ENCODE data around the gene HEBP2. TPM values are rescaled to one million over a fixed set of nuclear protein-coding genes. Genes with fewer than 3 reads are reported as not detected.

Gene HEBP2
- polyA plus RNA-seq, 3 donors from 2014 or later = 22.0 to 34.5 (median 26.7) TPM

DNA sequence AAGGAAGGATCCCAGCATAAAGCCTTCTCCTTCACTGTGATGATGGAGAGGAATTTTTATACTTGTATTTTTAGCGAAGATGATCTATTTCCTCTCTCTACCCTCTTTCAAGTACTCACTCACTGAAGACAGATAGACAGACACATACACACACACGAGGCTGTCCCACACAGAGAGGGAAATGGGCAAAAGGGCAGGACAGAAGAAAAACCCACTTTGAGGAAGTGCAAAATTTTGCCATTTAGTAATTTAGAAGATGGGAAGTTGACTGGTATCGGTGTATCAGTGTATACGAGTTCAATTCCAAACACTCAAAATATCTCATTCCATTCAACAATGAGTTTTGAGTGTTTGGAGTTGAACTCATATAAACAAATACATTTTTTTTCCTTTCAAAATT, 30.9 kb downstream of the HEBP2 start:
- H3K27ac Mint-ChIP-seq = no peak overlapping the region
- no peaks in the 10 kb centered on the region for H3K9me3 Mint-ChIP-seq
- no peak overlapping the region for H3K4me3 Mint-ChIP-seq
- H3K36me3 Mint-ChIP-seq = no peaks in the 10 kb centered on the region
- peaks cover 0 to 11% (median 4%) of the 10 kb centered on the region in 3 donors for H3K27me3 Mint-ChIP-seq (ENCODE audit: low read depth in 3 of 3)
- no peaks in the 10 kb centered on the region for H3K4me1 Mint-ChIP-seq
- DNase-seq = no peak

DNA sequence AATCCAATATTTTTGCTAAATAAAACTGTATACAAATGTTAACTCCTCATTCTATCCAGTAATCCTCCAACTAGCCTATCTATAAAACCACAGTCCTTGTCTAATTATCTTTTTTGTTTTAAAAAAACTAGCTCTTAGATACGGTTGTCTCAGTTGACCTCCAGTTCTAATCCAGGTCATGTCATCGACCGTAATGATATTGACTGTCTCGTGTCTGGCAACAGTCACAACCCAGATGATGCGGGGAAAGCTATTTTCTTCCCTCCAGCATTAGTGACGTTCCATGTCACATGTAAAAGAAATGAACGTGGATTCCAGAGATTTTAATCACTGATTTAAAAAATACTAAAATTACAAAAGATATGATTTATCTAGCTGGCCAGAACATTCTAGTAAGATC, 35.5 kb downstream of the HEBP2 start:
- Mint-ChIP-seq H3K27ac (no peak overlapping the region), H3K9me3 (peaks cover 0 to 2% (median 0%) of the 10 kb centered on the region in 6 donors), H3K27me3 (ENCODE audit: low read depth in 3 of 3) (peaks cover 4 to 8% (median 5%) of the 10 kb centered on the region in 3 donors), H3K4me1 (no peaks in the 10 kb centered on the region), H3K4me3 (no peak overlapping the region), H3K36me3 (no peaks in the 10 kb centered on the region)
- no peak for DNase-seq

- H3K27me3 Mint-ChIP-seq (ENCODE audit: low read depth in 3 of 3) = peaks cover 4 to 5% (median 5%) of the 10 kb centered on the region in 3 donors
- no peak overlapping the region for H3K27ac Mint-ChIP-seq
- no peak overlapping the region for H3K4me3 Mint-ChIP-seq
- DNase-seq = no peak
- no peaks in the 10 kb centered on the region for H3K4me1 Mint-ChIP-seq
- peaks cover 0 to 2% (median 0%) of the 10 kb centered on the region in 6 donors for H3K9me3 Mint-ChIP-seq
- H3K36me3 Mint-ChIP-seq = no peaks in the 10 kb centered on the region
Measured at GRCh38 chr6:138440296-138440695, 36.3 kb downstream of the HEBP2 start.

GRCh38 chr6:138440758-138441357, 36.8 kb downstream of the HEBP2 start:
- DNase-seq = no peak
- no peak overlapping the region for H3K4me3 Mint-ChIP-seq
- H3K27me3 Mint-ChIP-seq (ENCODE audit: low read depth in 3 of 3) = peaks cover 4 to 5% (median 5%) of the 10 kb centered on the region in 3 donors
- no peaks in the 10 kb centered on the region for H3K36me3 Mint-ChIP-seq
- no peak overlapping the region for H3K27ac Mint-ChIP-seq
- peaks cover 0 to 2% (median 0%) of the 10 kb centered on the region in 6 donors for H3K9me3 Mint-ChIP-seq
- no peaks in the 10 kb centered on the region for H3K4me1 Mint-ChIP-seq

GRCh38 chr6:138441965-138442364, 37.9 kb downstream of the HEBP2 start:
- H3K27me3 Mint-ChIP-seq (ENCODE audit: low read depth in 3 of 3) = peaks cover 4 to 7% (median 5%) of the 10 kb centered on the region in 3 donors
- H3K36me3 Mint-ChIP-seq = no peaks in the 10 kb centered on the region
- H3K27ac Mint-ChIP-seq = no peak overlapping the region
- no peaks in the 10 kb centered on the region for H3K4me1 Mint-ChIP-seq
- H3K4me3 Mint-ChIP-seq = no peak overlapping the region
- DNase-seq = no peak
- H3K9me3 Mint-ChIP-seq = peaks cover 0 to 2% (median 0%) of the 10 kb centered on the region in 6 donors

- no peak for DNase-seq
- Mint-ChIP-seq H3K27me3 (ENCODE audit: low read depth in 3 of 3) (peaks cover 2 to 7% (median 5%) of the 10 kb centered on the region in 3 donors), H3K9me3 (peaks cover 0 to 2% (median 0%) of the 10 kb centered on the region in 6 donors), H3K4me1 (no peaks in the 10 kb centered on the region), H3K36me3 (no peaks in the 10 kb centered on the region), H3K27ac (no peak overlapping the region), H3K4me3 (no peak overlapping the region)
Measured at GRCh38 chr6:138442663-138443062, 38.6 kb downstream of the HEBP2 start.

- DNase-seq = no peak
- Mint-ChIP-seq H3K4me3 (no peak overlapping the region), H3K9me3 (peaks cover 0 to 2% (median 0%) of the 10 kb centered on the region in 6 donors), H3K27ac (no peak overlapping the region), H3K36me3 (no peaks in the 10 kb centered on the region), H3K27me3 (ENCODE audit: low read depth in 3 of 3) (peaks cover 2 to 7% (median 5%) of the 10 kb centered on the region in 3 donors), H3K4me1 (no peaks in the 10 kb centered on the region)
Measured at GRCh38 chr6:138443979-138444378, 40.0 kb downstream of the HEBP2 start.

GRCh38 chr6:138446821-138447220, 42.8 kb downstream of the HEBP2 start:
- Mint-ChIP-seq H3K4me3 (no peak overlapping the region), H3K9me3 (no peaks in the 10 kb centered on the region), H3K36me3 (no peaks in the 10 kb centered on the region), H3K27ac (no peak overlapping the region), H3K4me1 (no peaks in the 10 kb centered on the region), H3K27me3 (ENCODE audit: low read depth in 3 of 3) (peaks cover 0 to 5% (median 3%) of the 10 kb centered on the region in 3 donors)
- DNase-seq = no peak

GRCh38 chr6:138450445-138450844, 46.4 kb downstream of the HEBP2 start:
- no peak overlapping the region for H3K4me3 Mint-ChIP-seq
- DNase-seq = no peak
- no peak overlapping the region for H3K27ac Mint-ChIP-seq
- H3K4me1 Mint-ChIP-seq = peaks cover under 1 to 6% of the 10 kb centered on the region in 2 donors
- peaks cover 0 to 3% (median 1%) of the 10 kb centered on the region in 3 donors for H3K27me3 Mint-ChIP-seq (ENCODE audit: low read depth in 3 of 3)
- no peaks in the 10 kb centered on the region for H3K36me3 Mint-ChIP-seq
- no peaks in the 10 kb centered on the region for H3K9me3 Mint-ChIP-seq

DNA sequence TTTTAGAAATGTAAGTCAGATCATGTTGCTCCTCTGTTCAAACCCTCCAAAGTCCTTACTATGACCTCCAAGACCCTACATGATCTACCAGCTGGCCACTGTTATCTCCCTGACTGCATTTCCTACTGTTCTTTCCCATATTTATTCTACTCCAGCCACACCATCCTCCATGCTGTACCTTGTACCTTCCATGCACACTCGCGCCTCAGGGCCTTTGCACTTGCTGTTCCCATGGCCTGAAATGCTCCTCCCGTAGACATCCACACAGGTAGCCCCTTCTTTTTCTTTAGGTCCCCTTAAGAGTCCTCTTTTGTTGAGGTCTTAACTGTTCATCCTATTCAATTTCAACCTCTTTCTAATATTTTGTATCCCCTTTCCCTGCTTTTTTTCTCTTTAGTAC, 47.0 kb downstream of the HEBP2 start:
- Mint-ChIP-seq H3K4me3 (no peak overlapping the region), H3K27ac (no peak overlapping the region), H3K9me3 (no peaks in the 10 kb centered on the region), H3K36me3 (no peaks in the 10 kb centered on the region), H3K4me1 (peaks cover 7 to 12% of the 10 kb centered on the region in 2 donors), H3K27me3 (ENCODE audit: low read depth in 3 of 3) (peaks cover 0 to 3% (median 1%) of the 10 kb centered on the region in 3 donors)
- no peak for DNase-seq

DNA sequence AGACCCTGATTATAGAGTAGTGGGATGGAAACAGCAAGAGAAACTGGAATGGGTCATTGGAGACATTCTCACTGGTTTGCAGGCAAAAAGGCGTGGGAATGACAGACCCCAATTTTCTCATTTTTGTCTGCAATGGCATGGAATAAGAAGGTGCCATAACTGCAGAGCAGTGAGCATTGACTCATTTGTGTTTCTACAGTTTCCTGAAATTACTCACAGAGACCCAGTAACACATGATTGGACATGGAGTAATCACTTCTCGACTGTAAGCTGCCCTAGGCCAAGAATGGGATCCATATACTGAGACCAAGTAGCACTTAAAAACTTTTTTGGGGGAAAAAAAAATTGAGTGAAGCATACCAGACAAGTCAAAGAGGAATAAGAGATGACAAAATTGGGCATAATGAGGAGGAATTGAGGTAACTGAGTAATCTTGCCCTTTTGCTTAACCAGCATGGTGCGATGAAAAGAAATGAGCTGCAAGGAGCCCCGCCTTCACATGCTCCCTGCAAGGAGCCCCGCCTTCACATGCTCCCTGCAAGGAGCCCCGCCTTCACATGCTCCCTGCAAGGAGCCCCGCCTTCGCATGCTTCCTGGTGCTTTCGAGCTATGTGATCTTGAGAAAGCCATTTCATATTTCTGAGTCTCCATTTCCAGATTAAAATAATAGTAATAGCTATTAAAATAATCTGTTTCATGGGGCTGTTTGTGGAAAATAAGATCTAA, 51.1 kb downstream of the HEBP2 start:
- H3K4me3 Mint-ChIP-seq = peak overlapping the region in 3 of 5 donors; percentile 59 to 71 (median 66)
- H3K9me3 Mint-ChIP-seq = no peaks in the 10 kb centered on the region
- peak in 1 of 3 donors; percentile 33 for DNase-seq
- no peaks in the 10 kb centered on the region for H3K36me3 Mint-ChIP-seq
- peak overlapping the region in 2 of 6 donors; percentile 68 to 76 for H3K27ac Mint-ChIP-seq
- peaks cover 0 to 2% (median 1%) of the 10 kb centered on the region in 3 donors for H3K27me3 Mint-ChIP-seq (ENCODE audit: low read depth in 3 of 3)
- peaks cover 10 to 18% of the 10 kb centered on the region in 2 donors for H3K4me1 Mint-ChIP-seq

DNA sequence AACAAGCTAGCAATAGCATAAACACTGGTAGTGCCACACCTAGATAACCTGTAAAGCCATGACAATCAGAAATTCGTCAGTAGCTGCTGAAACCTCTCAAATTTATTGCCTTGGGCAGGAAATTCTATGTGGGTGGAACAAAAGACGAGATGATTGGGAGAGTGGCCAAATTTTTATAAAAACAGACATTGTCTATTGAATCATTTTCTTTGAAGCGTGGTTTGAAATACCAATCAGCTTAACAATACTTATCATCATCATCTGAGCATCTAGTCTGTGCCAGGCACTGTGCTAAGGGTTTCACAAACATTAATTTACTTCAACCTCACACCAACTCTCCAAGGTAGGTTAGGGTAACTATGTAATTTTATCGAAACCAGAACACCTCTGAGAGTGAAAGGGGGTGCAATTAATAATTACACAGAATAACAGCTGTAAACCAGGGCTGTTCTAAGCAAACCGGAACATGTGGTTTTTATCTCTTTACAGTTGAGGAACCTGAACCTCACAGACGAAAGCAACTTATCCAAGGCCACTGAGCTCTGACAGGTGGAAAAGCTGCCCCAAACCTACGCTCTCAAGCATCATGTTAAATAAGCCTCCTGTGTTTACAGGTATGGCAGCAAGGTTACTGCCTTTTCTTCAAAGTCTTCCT, 51.9 kb downstream of the HEBP2 start:
- peak in 1 of 3 donors; percentile 7 for DNase-seq
- H3K4me1 Mint-ChIP-seq = peaks cover 10 to 18% of the 10 kb centered on the region in 2 donors

DNA sequence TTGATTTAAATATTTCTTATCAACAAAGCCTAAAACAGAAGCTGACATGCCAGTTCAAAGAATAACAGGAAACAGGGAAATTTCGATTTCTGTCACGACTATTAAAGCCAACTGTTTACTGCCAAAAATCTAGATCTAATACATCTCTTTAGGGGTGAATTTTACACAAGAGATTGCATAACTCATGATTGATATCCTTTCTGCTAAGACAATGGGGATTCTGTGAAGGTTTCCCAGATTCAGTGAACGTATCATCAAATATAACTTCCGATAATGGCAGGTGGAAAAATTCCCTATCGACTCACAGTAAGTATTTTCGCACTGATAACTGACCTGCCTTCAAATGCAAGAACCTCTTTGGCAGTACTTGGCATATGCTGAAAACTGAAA, 52.4 kb downstream of the HEBP2 start:
- no peaks in the 10 kb centered on the region for H3K9me3 Mint-ChIP-seq
- H3K36me3 Mint-ChIP-seq = no peaks in the 10 kb centered on the region
- peaks cover 0 to 6% (median 0%) of the 10 kb centered on the region in 3 donors for H3K27me3 Mint-ChIP-seq (ENCODE audit: low read depth in 3 of 3)
- peaks cover 10 to 18% of the 10 kb centered on the region in 2 donors for H3K4me1 Mint-ChIP-seq
- peak overlapping the region in 2 of 6 donors; percentile 68 to 76 for H3K27ac Mint-ChIP-seq
- peak overlapping the region in 3 of 5 donors; percentile 59 to 71 (median 66) for H3K4me3 Mint-ChIP-seq
- no peak for DNase-seq

More for the DNA sequence above, 51.9 kb downstream of the HEBP2 start:
- peak overlapping the region in 3 of 5 donors; percentile 59 to 71 (median 66) for H3K4me3 Mint-ChIP-seq
- H3K9me3 Mint-ChIP-seq = no peaks in the 10 kb centered on the region
- H3K27me3 Mint-ChIP-seq (ENCODE audit: low read depth in 3 of 3) = peaks cover 0 to 5% (median 2%) of the 10 kb centered on the region in 3 donors
- H3K36me3 Mint-ChIP-seq = no peaks in the 10 kb centered on the region
- peak overlapping the region in 2 of 6 donors; percentile 68 to 76 for H3K27ac Mint-ChIP-seq

DNA sequence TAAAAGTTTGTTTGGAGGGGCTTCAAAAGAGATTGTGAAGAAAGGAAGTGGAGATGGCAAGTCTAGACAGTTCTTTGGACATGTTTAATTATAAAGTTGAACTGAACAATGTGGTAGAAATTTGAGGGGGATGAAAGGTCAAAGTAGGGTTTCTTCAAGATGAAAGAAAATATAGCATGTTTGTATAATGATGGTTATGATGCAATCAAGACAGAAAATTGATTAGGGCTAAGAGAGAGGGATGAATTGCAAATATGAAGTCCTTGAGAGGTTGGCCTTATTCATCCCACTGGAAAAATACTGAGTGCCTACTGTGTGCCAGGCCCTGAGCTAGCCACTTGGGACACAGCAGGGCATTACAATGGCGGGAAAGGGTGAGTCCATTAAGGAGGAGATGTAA, 57.6 kb downstream of the HEBP2 start:
- no peak overlapping the region for H3K27ac Mint-ChIP-seq
- no peaks in the 10 kb centered on the region for H3K4me1 Mint-ChIP-seq
- H3K9me3 Mint-ChIP-seq = no peaks in the 10 kb centered on the region
- H3K27me3 Mint-ChIP-seq (ENCODE audit: low read depth in 3 of 3) = peaks cover 0 to 4% (median 1%) of the 10 kb centered on the region in 3 donors
- H3K4me3 Mint-ChIP-seq = no peak overlapping the region
- DNase-seq = no peak
- H3K36me3 Mint-ChIP-seq = no peaks in the 10 kb centered on the region
